HG02798 (cell line): ENCODE results near the gene CDH13.

Source experiments
- ATAC-seq: cut with Tn5 transposase; IDR thresholded peaks from one replicate; pipeline ENCODE4 v1.9.1; 2021; ENCODE audit warnings: mild to moderate bottlenecking; ENCODE audit not compliant: unreplicated experiment, poor library complexity

Gene CDH13

GRCh38 chr16:83248735-83249463 lies 622.1 kb downstream of the CDH13 start:
- no peak for ATAC-seq

- no peak for ATAC-seq
Observed at GRCh38 chr16:83253521-83253920, 626.8 kb downstream of the CDH13 start.

GRCh38 chr16:83258366-83258928 lies 631.7 kb downstream of the CDH13 start:
- no peak for ATAC-seq

- no peak for ATAC-seq
Observed at GRCh38 chr16:83266848-83267553, 640.2 kb downstream of the CDH13 start.

GRCh38 chr16:83268169-83268568 lies 641.4 kb downstream of the CDH13 start:
- no peak for ATAC-seq

GRCh38 chr16:83269048-83269447 lies 642.3 kb downstream of the CDH13 start:
- no peak for ATAC-seq

DNA sequence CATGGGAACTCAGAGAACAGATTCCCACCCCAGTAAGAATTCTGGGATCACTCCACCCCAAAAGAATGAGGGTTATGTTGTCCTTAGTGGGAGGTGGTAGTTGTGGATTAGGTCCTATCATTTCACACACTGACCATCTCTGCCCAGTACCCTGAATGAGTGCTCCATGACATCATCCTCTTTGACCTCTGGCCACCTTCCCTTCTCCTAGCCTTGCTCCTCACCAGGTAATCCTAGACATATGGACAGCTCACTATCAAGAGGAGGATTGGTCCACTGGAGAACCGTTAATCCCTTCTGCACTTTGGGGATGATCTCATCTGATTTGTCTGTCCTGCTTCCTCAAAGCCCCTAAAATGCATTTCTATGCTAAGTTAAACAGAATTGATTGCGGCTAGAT lies 642.8 kb downstream of the CDH13 start:
- no peak for ATAC-seq

GRCh38 chr16:83270061-83270460 lies 643.3 kb downstream of the CDH13 start:
- no peak for ATAC-seq

DNA sequence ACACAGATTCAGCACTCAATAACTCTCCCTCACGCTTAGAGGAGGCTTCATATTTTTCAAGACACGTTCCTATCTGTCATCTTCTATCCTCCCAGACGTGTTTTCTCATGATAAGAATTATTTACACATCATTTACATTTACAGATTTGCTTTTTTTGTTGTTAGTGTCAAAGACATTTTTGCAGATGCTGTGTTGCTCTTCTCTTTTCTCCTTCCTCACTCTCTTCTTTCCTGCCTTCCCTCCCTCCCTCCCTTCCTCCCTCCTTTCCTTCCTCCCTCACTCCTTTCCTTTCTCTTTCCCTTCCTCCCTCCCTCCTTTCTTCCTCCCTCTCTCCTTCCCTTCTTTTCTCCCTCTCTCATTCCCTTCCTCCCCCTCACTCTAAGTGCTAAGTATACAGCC lies 643.9 kb downstream of the CDH13 start:
- ATAC-seq: no peak

DNA sequence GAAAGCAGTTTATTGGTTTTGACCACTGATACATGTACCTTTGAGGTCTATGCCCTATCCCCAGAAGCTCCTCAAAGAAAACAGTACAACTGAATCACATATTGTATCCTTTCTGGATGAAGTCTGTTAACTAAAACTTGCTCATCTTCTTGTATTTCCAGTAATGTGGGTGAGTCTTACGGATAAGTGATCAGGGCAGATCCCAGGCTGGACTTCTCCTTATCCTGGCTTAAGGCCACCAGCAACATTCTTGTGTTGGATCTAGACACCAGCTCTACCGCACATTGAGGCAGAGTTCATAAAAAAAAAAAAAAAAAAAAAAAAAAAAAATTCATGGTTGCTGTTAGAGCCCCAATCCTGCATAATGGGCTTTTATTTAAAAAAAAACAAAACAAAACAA lies 644.4 kb downstream of the CDH13 start:
- no peak for ATAC-seq

GRCh38 chr16:83271970-83272575 lies 645.3 kb downstream of the CDH13 start:
- ATAC-seq: no peak

DNA sequence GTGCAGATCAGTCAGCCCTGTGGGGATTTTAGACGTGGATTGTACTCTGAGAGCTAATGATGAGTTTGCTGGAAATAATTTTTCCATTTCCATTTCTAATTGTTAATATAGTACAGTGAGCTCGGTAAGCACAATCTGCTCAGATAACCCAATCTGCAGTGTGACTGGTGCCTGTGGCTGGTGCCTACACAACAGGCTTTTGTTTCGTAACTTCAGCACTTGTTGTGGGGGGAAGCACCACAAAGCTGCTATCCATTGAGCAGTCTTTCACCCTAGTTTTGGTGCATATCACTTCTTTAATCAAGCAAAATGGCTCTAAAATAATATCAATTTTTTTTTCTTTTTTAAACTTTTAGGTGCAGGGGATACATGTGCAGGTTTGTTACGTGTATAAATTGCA lies 646.1 kb downstream of the CDH13 start:
- ATAC-seq: no peak

DNA sequence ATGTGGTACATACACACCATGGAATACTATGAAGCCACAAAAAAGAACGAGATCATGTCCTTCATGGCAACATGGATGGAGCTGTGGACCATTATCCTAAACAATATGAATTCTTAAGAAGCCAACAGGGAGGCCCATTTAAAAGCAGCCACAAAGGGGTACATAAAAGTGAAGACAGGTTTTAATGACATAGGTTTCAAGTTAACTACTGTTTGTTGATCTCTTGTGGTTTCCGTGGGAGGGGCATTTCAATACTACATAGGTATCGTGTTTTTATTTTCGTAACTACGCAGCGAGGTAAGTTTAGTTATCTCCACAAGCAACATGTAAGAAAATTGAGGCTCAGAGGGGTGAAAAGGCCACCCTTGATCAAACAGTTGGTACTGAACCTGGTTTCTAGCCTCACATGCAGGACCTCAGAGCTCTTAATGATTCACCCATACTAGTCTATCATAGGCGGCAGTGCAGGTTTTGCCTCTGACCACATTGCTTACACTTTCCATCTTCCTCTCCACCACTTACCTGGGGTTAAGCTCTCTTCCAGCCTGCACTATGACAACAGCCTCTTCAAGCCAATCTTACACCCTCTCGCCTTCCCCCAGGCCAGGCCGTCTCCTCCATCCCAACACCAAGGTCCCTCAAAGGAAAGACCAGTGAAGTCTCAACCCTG lies 646.9 kb downstream of the CDH13 start:
- no peak for ATAC-seq

DNA sequence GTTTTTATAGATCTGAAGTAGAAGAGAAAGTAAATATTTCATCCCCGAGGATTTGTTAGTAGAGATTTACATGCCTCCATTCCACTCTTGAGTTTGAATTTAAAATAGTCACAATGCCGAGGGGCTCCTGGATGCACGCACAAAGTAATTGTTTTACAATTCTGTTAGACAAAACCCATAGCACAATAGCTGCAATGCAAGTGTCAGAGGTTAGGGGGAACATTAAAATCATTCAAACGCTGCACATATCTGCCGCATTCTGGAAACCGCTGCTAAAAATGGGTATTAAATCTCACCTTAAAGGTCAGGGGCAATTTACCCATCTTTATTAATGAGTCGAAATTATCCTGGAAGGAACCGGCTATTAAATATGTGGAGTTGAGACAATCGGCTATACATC lies 652.5 kb downstream of the CDH13 start:
- ATAC-seq: no peak

DNA sequence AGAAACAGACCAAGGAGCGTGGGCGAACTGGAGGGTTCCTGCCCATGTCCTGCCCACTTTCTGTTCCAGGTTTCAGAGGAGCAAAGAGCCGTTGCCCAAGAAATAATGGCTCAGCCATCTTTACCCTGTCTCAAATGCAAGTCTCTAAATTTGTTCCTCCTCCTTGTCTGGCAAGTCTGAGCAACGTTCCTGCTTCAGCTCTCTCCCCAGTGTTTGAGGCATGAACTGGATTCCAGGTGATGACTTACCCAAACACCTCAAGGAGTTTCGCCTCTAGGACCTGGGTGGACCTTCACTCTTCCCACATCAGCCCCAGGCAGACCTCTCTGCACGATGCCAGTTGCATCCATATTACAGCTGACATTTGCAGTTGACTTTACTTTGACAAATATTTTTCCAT lies 659.2 kb downstream of the CDH13 start:
- ATAC-seq: no peak

DNA sequence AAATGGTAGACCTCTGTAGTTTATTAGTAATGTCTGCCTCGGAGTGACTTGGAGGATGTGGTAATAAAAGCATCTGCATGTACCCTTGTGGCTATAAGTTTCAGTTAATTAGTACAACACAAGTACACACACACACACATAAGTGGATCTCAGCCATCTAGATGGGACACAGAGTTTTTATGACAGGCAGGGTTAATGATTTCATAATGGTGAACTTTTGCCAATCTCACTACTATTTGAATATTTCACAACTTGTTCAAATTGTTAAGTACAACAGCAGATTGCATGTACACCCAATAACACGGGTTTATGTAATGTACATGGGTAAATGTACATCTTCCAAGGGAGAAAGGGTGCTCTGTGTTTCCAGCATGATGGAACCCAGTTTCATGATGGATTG lies 669.7 kb downstream of the CDH13 start:
- ATAC-seq: no peak

DNA sequence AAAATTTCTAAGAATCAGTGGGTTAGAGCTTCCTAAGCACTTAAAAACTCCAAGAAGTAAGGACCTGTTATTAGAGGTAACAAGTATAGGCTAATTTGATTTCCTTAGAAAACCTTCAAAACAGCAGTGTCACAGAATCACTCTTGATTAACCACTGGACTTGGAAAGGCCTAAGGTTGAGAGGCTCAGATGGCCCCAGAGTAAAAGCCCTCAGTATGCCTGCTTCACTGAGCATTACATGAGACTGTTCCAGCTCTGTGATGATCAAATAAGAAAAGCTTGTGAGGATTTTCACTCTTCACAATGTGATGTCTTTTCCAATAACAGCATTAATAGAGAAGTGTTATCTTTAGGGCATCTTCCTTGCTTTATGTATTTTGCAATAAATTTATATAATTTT lies 671.8 kb downstream of the CDH13 start:
- ATAC-seq: no peak

DNA sequence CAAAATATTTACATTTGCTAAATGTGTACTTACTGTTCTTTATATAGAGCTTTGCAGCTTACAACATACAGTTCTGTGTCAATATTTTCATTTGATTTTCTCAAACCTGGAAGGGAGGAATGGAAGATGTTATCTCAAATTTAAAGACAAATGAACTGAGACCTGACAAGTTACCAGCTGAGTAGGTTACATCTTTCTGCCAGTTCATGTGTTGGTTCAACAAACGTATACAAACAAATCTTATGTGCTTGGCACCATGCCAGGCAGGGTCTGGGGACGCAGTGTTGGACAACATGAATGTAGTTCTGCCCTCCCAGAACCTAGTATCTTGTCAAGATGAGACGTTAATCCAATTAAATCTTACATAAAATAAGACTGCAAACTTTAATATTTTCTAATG lies 673.6 kb downstream of the CDH13 start:
- ATAC-seq: no peak

- no peak for ATAC-seq
Observed at GRCh38 chr16:83301971-83302370, 675.2 kb downstream of the CDH13 start.

DNA sequence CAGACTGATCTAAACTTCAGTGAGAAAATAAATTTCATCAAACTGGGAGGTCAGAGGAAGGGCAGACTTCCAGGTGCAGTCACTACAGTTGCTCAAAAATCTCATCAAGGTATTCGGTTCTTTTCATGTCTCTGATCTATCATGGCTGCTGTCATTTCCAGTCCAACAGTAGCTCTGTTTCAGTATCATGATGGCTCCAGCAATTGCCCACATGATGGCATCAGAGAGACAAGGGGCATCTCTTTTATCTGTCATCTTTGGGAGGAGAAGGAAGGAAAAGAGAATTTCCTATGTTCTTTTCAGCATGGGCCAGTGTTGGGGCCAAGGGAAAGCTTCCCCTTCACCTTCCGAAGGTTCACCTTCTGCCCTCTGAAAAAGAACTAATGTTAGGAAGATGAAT lies 676.1 kb downstream of the CDH13 start:
- ATAC-seq: no peak

DNA sequence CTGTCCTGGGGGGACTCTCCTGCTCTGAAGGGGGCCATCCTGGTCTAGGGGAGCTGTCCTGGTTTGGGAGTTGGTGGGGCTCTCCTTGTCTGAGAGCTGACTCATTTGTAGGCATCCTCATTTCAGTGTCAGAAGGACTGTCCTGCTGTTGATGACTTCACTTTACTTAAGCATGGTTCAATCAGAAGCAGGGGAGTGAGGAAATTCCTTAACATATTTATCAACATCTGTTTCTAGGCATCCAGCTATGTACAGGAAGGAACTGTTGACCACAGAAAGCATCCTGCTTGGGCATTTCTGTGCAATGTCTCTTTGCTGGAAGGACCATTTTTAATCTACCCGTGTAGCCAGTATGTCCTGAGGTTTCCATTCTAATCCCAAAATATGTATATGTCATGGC lies 678.3 kb downstream of the CDH13 start:
- no peak for ATAC-seq
